WTC11 (cell line): ENCODE data around the gene CD96. TPM values are rescaled to one million over a fixed set of nuclear protein-coding genes. Genes with fewer than 3 reads are reported as not detected.

Experiments used
- ATAC-seq: fragments of 200-7000 bp; cut with Tn5 transposase; 2 replicates; pipeline ENCODE4 v1.10.0; 2021; ENCODE audit warnings: mild to moderate bottlenecking, moderate library complexity
- CTCF ChIA-PET: fragments of 300-600 bp; sonication (Branson Sonifier 250); formaldehyde crosslinking; loops from one replicate; lab custom pipeline; 2021; ENCODE audit warnings: antibody characterized with exemption; lab: Charles Lee
- POLR2A ChIA-PET: fragments of 350-600 bp; sonication (Branson Sonifier 250); formaldehyde crosslinking; loops from one replicate; lab custom pipeline; 2021; ENCODE audit warnings: antibody characterized with exemption; lab: Charles Lee
- DNase-seq: peaks from one replicate; pipeline ENCODE4 v3.0.0; 2021; ENCODE audit warnings: low spot score
- H3K27ac Mint-ChIP-seq: 2 replicates; pipeline ENCODE4 v1.8.0; 2021; ENCODE audit warnings: mixed read lengths
- H3K27me3 Mint-ChIP-seq: 2 replicates; pipeline ENCODE4 v1.8.0; 2021; ENCODE audit warnings: low read depth, mild to moderate bottlenecking, moderate library complexity, mixed read lengths
- H3K36me3 Mint-ChIP-seq: 2 replicates; pipeline ENCODE4 v1.8.0; 2021; ENCODE audit warnings: mixed read lengths
- H3K4me1 Mint-ChIP-seq: 2 replicates; pipeline ENCODE4 v1.8.0; 2022; ENCODE audit warnings: mixed read lengths
- H3K4me3 Mint-ChIP-seq: 2 replicates; pipeline ENCODE4 v1.8.0; 2021; ENCODE audit warnings: mild to moderate bottlenecking, moderate library complexity, mixed read lengths
- H3K9me3 Mint-ChIP-seq: 2 replicates; pipeline ENCODE4 v1.8.0; 2021; ENCODE audit warnings: mixed read lengths
- ELF4 ChIP-seq: sonication (generic); formaldehyde crosslinking; IDR thresholded peaks from 2 replicates; pipeline ENCODE4 v1.8.1; 2022; ENCODE audit warnings: low read depth, mild to moderate bottlenecking, moderate library complexity, missing genetic modification reagents
- ETV6 ChIP-seq: sonication (generic); formaldehyde crosslinking; IDR thresholded peaks from 2 replicates; pipeline ENCODE4 v1.8.1; 2022; ENCODE audit warnings: mild to moderate bottlenecking, missing genetic modification reagents
- FOXJ3 ChIP-seq: sonication (generic); formaldehyde crosslinking; IDR thresholded peaks from 2 replicates; pipeline ENCODE4 v1.9.0; 2021; ENCODE audit warnings: missing genetic modification reagents, mild to moderate bottlenecking, borderline replicate concordance
- HMGA2 ChIP-seq: fragments of 250-450 bp; sonication (Bioruptor Pico); IDR thresholded peaks from 2 replicates; pipeline ENCODE4 v1.4.0; 2021; ENCODE audit warnings: mild to moderate bottlenecking, moderate library complexity
- NFE2L1 ChIP-seq: sonication (generic); formaldehyde crosslinking; IDR thresholded peaks from 2 replicates; pipeline ENCODE4 v1.8.1; 2023; ENCODE audit warnings: missing genetic modification reagents
- SOX15 ChIP-seq: fragments of 250-450 bp; sonication (Bioruptor Pico); IDR thresholded peaks from 2 replicates; pipeline ENCODE4 v1.9.0; 2021; ENCODE audit warnings: mild to moderate bottlenecking
- TEAD4 ChIP-seq: sonication (generic); formaldehyde crosslinking; IDR thresholded peaks from 2 replicates; pipeline ENCODE4 v1.8.0; 2022; ENCODE audit warnings: mild to moderate bottlenecking, missing genetic modification reagents
- TP53 ChIP-seq: sonication (generic); formaldehyde crosslinking; IDR thresholded peaks from 2 replicates; pipeline ENCODE4 v1.8.1; 2023; ENCODE audit warnings: mild to moderate bottlenecking, missing genetic modification reagents
- ZNF138 ChIP-seq: sonication (generic); formaldehyde crosslinking; conservative IDR thresholded peaks from 2 replicates; pipeline ENCODE4 v1.8.1; 2022; ENCODE audit warnings: mild to moderate bottlenecking, moderate library complexity, missing genetic modification reagents
- ZNF532 ChIP-seq: fragments of 250-450 bp; sonication (Bioruptor Pico); IDR thresholded peaks from 2 replicates; pipeline ENCODE4 v1.9.0; 2021; ENCODE audit warnings: mild to moderate bottlenecking, borderline replicate concordance
- ZNF671 ChIP-seq: fragments of 250-450 bp; sonication (Bioruptor Pico); IDR thresholded peaks from 2 replicates; pipeline ENCODE4 v1.8.0; 2021; ENCODE audit warnings: mild to moderate bottlenecking
- ZSCAN18 ChIP-seq: fragments of 250-450 bp; sonication (Bioruptor Pico); IDR thresholded peaks from 2 replicates; pipeline ENCODE4 v2.1.2; 2022; ENCODE audit warnings: mild to moderate bottlenecking, moderate library complexity
- total RNA-seq: library from RNA; stranded (reverse); gene quantifications from 3 replicates; pipeline ENCODE4 v1.2.3, GENCODE V29; 2021
- TF ChIP-seq, protein P1 (sequence below): sonication (generic); formaldehyde crosslinking; IDR thresholded peaks from 2 replicates; pipeline ENCODE4 v1.8.1; 2022; ENCODE audit warnings: low read depth, mild to moderate bottlenecking, moderate library complexity, missing genetic modification reagents, borderline replicate concordance
- TF ChIP-seq, protein P2 (sequence below): sonication (generic); formaldehyde crosslinking; IDR thresholded peaks from 2 replicates; pipeline ENCODE4 v1.8.1; 2023; ENCODE audit warnings: mild to moderate bottlenecking, missing genetic modification reagents, borderline replicate concordance
- TF ChIP-seq, protein P3 (sequence below): fragments of 250-450 bp; sonication (Bioruptor Pico); IDR thresholded peaks from 2 replicates; pipeline ENCODE4 v1.9.0; 2021; ENCODE audit warnings: mild to moderate bottlenecking
- TF ChIP-seq, protein P4 (sequence below): sonication (generic); formaldehyde crosslinking; IDR thresholded peaks from 2 replicates; pipeline ENCODE4 v1.8.1; 2023; ENCODE audit warnings: mild to moderate bottlenecking, missing genetic modification reagents, moderate library complexity
- TF ChIP-seq, protein P5 (sequence below): sonication (generic); formaldehyde crosslinking; IDR thresholded peaks from 2 replicates; pipeline ENCODE4 v1.8.1; 2023; ENCODE audit warnings: mild to moderate bottlenecking, missing genetic modification reagents
- TF ChIP-seq, protein P6 (sequence below): sonication (generic); formaldehyde crosslinking; IDR thresholded peaks from 2 replicates; pipeline ENCODE4 v1.8.0; 2022; ENCODE audit warnings: mild to moderate bottlenecking, missing genetic modification reagents

The CD96 gene
- total RNA-seq, 1 experiment from 2014 or later: 0.33 TPM

GRCh38 chr3:111596328-111596727 is 54.3 kb downstream of the CD96 start (continued):
- TF ChIP-seq, protein P1, sequence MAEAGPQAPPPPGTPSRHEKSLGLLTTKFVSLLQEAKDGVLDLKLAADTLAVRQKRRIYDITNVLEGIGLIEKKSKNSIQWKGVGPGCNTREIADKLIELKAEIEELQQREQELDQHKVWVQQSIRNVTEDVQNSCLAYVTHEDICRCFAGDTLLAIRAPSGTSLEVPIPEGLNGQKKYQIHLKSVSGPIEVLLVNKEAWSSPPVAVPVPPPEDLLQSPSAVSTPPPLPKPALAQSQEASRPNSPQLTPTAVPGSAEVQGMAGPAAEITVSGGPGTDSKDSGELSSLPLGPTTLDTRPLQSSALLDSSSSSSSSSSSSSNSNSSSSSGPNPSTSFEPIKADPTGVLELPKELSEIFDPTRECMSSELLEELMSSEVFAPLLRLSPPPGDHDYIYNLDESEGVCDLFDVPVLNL (CRISPR knock-in tag): no peak
- TF ChIP-seq ZSCAN18 (CRISPR knock-in tag): no peak
- no peak for TF ChIP-seq HMGA2
- TF ChIP-seq, protein P2, sequence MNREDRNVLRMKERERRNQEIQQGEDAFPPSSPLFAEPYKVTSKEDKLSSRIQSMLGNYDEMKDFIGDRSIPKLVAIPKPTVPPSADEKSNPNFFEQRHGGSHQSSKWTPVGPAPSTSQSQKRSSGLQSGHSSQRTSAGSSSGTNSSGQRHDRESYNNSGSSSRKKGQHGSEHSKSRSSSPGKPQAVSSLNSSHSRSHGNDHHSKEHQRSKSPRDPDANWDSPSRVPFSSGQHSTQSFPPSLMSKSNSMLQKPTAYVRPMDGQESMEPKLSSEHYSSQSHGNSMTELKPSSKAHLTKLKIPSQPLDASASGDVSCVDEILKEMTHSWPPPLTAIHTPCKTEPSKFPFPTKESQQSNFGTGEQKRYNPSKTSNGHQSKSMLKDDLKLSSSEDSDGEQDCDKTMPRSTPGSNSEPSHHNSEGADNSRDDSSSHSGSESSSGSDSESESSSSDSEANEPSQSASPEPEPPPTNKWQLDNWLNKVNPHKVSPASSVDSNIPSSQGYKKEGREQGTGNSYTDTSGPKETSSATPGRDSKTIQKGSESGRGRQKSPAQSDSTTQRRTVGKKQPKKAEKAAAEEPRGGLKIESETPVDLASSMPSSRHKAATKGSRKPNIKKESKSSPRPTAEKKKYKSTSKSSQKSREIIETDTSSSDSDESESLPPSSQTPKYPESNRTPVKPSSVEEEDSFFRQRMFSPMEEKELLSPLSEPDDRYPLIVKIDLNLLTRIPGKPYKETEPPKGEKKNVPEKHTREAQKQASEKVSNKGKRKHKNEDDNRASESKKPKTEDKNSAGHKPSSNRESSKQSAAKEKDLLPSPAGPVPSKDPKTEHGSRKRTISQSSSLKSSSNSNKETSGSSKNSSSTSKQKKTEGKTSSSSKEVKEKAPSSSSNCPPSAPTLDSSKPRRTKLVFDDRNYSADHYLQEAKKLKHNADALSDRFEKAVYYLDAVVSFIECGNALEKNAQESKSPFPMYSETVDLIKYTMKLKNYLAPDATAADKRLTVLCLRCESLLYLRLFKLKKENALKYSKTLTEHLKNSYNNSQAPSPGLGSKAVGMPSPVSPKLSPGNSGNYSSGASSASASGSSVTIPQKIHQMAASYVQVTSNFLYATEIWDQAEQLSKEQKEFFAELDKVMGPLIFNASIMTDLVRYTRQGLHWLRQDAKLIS (CRISPR knock-in tag): no peak

GRCh38 chr3:111598139-111598538 is 56.1 kb downstream of the CD96 start:
- ChIA-PET POLR2A (no interaction called here), CTCF (no interaction called here)
- Mint-ChIP-seq H3K4me1 (no peaks in the 10 kb centered on the region), H3K4me3 (no peak overlapping the region), H3K27me3 (peaks cover 3% of the 10 kb centered on the region; the same call in 1 of the 2 replicates), H3K9me3 (no peaks in the 10 kb centered on the region), H3K36me3 (no peaks in the 10 kb centered on the region), H3K27ac (no peak overlapping the region)
- TF ChIP-seq ZNF138 (CRISPR knock-in tag): no peak
- TF ChIP-seq, protein P3, sequence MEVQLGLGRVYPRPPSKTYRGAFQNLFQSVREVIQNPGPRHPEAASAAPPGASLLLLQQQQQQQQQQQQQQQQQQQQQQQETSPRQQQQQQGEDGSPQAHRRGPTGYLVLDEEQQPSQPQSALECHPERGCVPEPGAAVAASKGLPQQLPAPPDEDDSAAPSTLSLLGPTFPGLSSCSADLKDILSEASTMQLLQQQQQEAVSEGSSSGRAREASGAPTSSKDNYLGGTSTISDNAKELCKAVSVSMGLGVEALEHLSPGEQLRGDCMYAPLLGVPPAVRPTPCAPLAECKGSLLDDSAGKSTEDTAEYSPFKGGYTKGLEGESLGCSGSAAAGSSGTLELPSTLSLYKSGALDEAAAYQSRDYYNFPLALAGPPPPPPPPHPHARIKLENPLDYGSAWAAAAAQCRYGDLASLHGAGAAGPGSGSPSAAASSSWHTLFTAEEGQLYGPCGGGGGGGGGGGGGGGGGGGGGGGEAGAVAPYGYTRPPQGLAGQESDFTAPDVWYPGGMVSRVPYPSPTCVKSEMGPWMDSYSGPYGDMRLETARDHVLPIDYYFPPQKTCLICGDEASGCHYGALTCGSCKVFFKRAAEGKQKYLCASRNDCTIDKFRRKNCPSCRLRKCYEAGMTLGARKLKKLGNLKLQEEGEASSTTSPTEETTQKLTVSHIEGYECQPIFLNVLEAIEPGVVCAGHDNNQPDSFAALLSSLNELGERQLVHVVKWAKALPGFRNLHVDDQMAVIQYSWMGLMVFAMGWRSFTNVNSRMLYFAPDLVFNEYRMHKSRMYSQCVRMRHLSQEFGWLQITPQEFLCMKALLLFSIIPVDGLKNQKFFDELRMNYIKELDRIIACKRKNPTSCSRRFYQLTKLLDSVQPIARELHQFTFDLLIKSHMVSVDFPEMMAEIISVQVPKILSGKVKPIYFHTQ (CRISPR knock-in tag): no peak
- no peak for TF ChIP-seq TEAD4
- TF ChIP-seq, protein P4, sequence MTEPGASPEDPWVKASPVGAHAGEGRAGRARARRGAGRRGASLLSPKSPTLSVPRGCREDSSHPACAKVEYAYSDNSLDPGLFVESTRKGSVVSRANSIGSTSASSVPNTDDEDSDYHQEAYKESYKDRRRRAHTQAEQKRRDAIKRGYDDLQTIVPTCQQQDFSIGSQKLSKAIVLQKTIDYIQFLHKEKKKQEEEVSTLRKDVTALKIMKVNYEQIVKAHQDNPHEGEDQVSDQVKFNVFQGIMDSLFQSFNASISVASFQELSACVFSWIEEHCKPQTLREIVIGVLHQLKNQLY: no peak
- no peak for TF ChIP-seq ZNF671 (CRISPR knock-in tag)
- TF ChIP-seq, protein P5, sequence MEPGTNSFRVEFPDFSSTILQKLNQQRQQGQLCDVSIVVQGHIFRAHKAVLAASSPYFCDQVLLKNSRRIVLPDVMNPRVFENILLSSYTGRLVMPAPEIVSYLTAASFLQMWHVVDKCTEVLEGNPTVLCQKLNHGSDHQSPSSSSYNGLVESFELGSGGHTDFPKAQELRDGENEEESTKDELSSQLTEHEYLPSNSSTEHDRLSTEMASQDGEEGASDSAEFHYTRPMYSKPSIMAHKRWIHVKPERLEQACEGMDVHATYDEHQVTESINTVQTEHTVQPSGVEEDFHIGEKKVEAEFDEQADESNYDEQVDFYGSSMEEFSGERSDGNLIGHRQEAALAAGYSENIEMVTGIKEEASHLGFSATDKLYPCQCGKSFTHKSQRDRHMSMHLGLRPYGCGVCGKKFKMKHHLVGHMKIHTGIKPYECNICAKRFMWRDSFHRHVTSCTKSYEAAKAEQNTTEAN (CRISPR knock-in tag): no peak
- DNase-seq: no peak
- ATAC-seq: no peak

DNA sequence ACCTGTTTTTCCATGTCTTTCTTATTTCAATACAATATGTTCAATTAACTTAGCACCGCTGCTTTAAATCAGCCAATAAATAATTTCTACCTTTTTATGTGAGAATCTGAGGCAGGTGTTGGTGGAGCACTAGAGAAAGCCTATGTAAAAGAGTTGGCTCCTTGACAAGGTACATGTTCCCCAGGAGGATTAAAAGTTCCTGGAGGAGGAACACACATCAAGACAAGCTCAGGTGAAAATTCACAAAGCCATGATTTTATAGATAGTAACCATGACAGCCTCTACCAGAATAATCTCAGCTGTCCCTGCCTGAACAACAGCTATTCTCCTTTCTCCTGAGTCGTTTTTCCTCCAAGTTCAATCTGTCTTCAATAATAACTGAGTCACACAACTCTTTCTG is 56.6 kb downstream of the CD96 start:
- Mint-ChIP-seq H3K4me3 (no peak overlapping the region), H3K27ac (no peak overlapping the region), H3K4me1 (no peaks in the 10 kb centered on the region), H3K27me3 (peaks cover 2% of the 10 kb centered on the region; the same call in 1 of the 2 replicates), H3K9me3 (no peaks in the 10 kb centered on the region), H3K36me3 (no peaks in the 10 kb centered on the region)
- DNase-seq (no peak), ATAC-seq (no peak)
- POLR2A ChIA-PET: no interaction called here
- CTCF ChIA-PET: no interaction called here
- TF ChIP-seq ZNF532 (CRISPR knock-in tag) (no peak), ETV6 (CRISPR knock-in tag) (no peak), TEAD4 (no peak), FOXJ3 (CRISPR knock-in tag) (no peak), SOX15 (no peak), ELF4 (no peak), NFE2L1 (CRISPR knock-in tag) (no peak), TP53 (CRISPR knock-in tag) (no peak)
- TF ChIP-seq, protein P6, sequence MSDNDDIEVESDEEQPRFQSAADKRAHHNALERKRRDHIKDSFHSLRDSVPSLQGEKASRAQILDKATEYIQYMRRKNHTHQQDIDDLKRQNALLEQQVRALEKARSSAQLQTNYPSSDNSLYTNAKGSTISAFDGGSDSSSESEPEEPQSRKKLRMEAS (CRISPR knock-in tag): no peak
